Mucosa of rectum (tissue), 2 donors: Measurements from ENCODE around the gene SH3BP5L.
A peak's percentile ranks its signal among the peaks of the same experiment; 100 is the strongest.

Experiments
- H3K27ac ChIP-seq, 2 donors: one replicate each; pipeline ENCODE4 v1.7.0; 2013; ENCODE audit warnings: inconsistent platforms in 2 of 2, low read depth in 2 of 2, low read length in 2 of 2
- H3K27me3 ChIP-seq, 2 donors: one replicate each; pipeline ENCODE4 v1.7.0; 2013; ENCODE audit warnings: low read length in 2 of 2; ENCODE audit not compliant: control insufficient read depth in 2 of 2, insufficient read depth in 2 of 2
- H3K36me3 ChIP-seq, 2 donors: one replicate each; pipeline ENCODE4 v1.7.0; 2013; ENCODE audit warnings: low read length in 2 of 2; ENCODE audit not compliant: control insufficient read depth in 2 of 2, insufficient read depth in 2 of 2
- H3K4me1 ChIP-seq, 2 donors: one replicate each; pipeline ENCODE4 v1.7.0; 2013; ENCODE audit warnings: low read length in 2 of 2, mild to moderate bottlenecking in 1 of 2; ENCODE audit not compliant: control insufficient read depth in 2 of 2, insufficient read depth in 2 of 2
- H3K4me3 ChIP-seq, 2 donors: one replicate each; pipeline ENCODE4 v1.7.0; 2013; ENCODE audit warnings: low read length in 2 of 2
- H3K9ac ChIP-seq, 2 donors: one replicate each; pipeline ENCODE4 v1.7.0; 2013; ENCODE audit warnings: low read length in 2 of 2, low read depth in 1 of 2, mild to moderate bottlenecking in 1 of 2
- H3K9me3 ChIP-seq, 2 donors: one replicate each; pipeline ENCODE4 v1.7.0; 2013; ENCODE audit warnings: low read length in 2 of 2; ENCODE audit not compliant: control insufficient read depth in 2 of 2
- donor health status: healthy.
- donor health status: Normal muscosa, but diverticular disease.

Gene SH3BP5L

GRCh38 chr1:248825909-248826760, at the start of gene SH3BP5L:
TSS of gene SH3BP5L (minus strand) at chr1:248825915. CDS start at chr1:248824935, 980 bp downstream.
- peaks cover 0 to 13% of the 10 kb centered on the region in 2 donors for H3K36me3 ChIP-seq
- peak within 1 kb of the TSS; percentile 81 to 98 for H3K9ac ChIP-seq
- H3K27ac ChIP-seq: peak within 1 kb of the TSS; percentile 94 to 99
- no peaks in the 10 kb centered on the region for H3K27me3 ChIP-seq
- H3K4me1 ChIP-seq: peaks cover 19 to 29% of the 10 kb centered on the region in 2 donors
- peak within 1 kb of the TSS; percentile 85 to 100 for H3K4me3 ChIP-seq
- no peaks in the 10 kb centered on the region for H3K9me3 ChIP-seq

DNA sequence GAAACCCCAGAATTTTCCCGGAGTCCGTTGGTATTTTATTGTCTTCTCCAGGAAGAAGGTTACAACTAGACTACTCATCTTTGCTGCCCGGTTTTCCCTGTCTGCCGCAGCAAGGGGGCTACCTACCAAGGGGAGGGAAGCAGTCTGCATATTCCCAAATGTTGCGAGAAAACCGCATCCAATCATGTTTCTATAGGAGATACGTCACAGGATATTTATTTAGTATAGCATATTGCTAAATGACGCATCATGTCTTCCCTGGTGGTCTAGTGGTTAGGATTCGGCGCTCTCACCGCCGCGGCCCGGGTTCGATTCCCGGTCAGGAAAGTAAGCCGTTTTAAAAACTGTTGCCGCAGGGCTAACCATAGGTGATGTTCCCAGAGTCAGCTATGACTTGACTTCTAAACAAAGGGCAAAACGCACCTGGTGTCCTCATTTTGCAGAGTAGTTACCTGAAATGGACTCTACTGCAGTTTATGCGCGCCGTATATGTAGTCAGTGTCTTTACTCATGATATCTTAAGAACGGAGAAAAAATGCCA, 48.3 kb upstream of the SH3BP5L start:
- Histone ChIP-seq H3K4me1 (peaks cover 0 to 2% of the 10 kb centered on the region in 2 donors), H3K27ac (peak overlapping the region; percentile 96), H3K9ac (peak overlapping the region; percentile 89 to 90), H3K36me3 (no peaks in the 10 kb centered on the region), H3K9me3 (no peaks in the 10 kb centered on the region), H3K27me3 (no peaks in the 10 kb centered on the region), H3K4me3 (peak overlapping the region; percentile 67 to 84)

- Histone ChIP-seq H3K9ac (peak overlapping the region; percentile 89 to 90), H3K9me3 (no peaks in the 10 kb centered on the region), H3K27ac (peak overlapping the region; percentile 96), H3K4me1 (peaks cover 0 to 2% of the 10 kb centered on the region in 2 donors), H3K4me3 (peak overlapping the region; percentile 67 to 84), H3K27me3 (no peaks in the 10 kb centered on the region), H3K36me3 (no peaks in the 10 kb centered on the region)
Observed at GRCh38 chr1:248873409-248873992, 47.8 kb upstream of the SH3BP5L start.

GRCh38 chr1:248872752-248873408, 47.2 kb upstream of the SH3BP5L start:
- H3K9me3 ChIP-seq: no peaks in the 10 kb centered on the region
- H3K27me3 ChIP-seq: no peaks in the 10 kb centered on the region
- H3K4me1 ChIP-seq: peaks cover 0 to 2% of the 10 kb centered on the region in 2 donors
- no peaks in the 10 kb centered on the region for H3K36me3 ChIP-seq
- H3K9ac ChIP-seq: peak overlapping the region; percentile 89 to 90
- peak overlapping the region; percentile 67 to 84 for H3K4me3 ChIP-seq
- H3K27ac ChIP-seq: peak overlapping the region; percentile 96

DNA sequence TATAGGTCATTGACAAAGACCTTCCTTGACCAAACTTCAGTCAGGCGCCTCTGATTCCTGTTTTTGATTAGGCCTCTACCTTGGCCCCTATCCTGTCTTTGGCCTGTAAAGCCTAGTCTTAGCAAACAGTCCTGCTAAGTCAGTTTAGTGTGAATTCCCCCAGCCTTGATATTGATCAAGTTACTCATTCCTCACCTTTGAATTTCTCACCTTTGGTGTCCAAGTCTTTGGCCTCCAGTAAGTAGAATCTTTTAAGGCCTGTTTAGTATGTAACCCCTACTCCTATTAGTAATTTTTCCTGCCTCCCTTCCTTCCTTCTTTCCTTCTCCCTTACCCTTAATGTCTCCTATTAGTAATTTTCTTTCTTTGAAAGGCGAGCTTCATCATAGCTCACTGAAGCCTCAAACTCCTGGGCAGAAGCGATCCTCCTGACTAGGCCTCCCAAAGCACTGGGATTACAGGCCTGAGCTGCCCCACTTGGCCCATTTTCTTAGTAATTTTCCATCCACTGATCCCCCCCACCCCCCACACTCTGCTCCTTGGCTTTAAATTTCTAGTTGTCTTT, 46.2 kb upstream of the SH3BP5L start:
- no peak overlapping the region for H3K4me3 ChIP-seq
- no peak overlapping the region for H3K9ac ChIP-seq
- H3K27ac ChIP-seq: no peak overlapping the region
- H3K4me1 ChIP-seq: peaks cover 0 to 2% of the 10 kb centered on the region in 2 donors
- no peaks in the 10 kb centered on the region for H3K9me3 ChIP-seq
- H3K27me3 ChIP-seq: no peaks in the 10 kb centered on the region
- no peaks in the 10 kb centered on the region for H3K36me3 ChIP-seq

DNA sequence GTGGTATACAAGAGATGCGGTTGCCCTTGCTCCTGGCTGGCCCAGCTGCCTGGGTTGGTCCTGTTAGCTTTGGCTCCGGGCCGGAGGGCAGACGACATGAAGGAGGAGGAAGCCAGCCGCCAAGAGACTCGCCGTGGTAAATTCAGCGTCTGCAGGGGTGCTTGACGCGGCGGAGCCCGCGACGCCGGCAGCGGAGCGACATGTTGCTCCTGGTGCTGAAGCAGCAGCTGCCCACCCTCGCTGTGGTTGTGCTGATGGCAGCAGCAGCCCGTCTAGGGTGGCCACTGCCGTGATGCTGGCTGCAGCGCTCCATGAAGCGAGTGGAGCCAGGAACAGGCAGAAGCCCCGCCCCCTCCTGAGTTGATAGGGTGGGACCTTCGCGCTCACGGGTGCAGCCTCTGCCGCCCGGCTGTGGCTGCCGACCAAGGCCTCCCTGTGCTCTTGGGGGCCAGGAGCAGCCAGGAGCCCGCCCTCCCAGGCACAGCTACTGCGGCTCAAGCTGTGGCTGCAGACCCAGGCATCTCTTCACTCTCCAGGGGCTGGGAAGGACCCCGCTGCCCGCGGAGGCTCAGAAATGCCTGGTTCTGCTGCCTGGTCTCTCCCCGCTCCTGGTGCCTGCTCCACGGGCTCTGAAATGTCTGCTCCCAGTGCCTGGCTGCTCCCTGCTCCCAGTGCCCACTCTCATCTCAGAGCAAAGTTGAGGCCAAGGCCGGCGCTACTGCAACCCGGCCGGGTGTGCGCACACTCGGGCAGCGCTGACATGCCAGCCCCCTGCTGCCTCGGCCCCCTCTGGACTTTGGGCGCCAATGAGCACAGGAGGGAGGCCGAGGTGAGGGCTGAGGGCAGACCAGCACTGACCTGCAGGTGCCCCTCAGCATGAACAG, 37.5 kb upstream of the SH3BP5L start:
- peak overlapping the region; percentile 68 to 85 for H3K9ac ChIP-seq
- peak overlapping the region; percentile 80 to 81 for H3K27ac ChIP-seq
- H3K9me3 ChIP-seq: no peaks in the 10 kb centered on the region
- peak overlapping the region; percentile 71 to 85 for H3K4me3 ChIP-seq
- H3K36me3 ChIP-seq: no peaks in the 10 kb centered on the region
- no peaks in the 10 kb centered on the region for H3K27me3 ChIP-seq
- peaks cover 15 to 21% of the 10 kb centered on the region in 2 donors for H3K4me1 ChIP-seq

- Histone ChIP-seq H3K27ac (peak overlapping the region; percentile 80 to 81), H3K4me3 (peak overlapping the region; percentile 71 to 85), H3K36me3 (no peaks in the 10 kb centered on the region), H3K9me3 (no peaks in the 10 kb centered on the region), H3K27me3 (no peaks in the 10 kb centered on the region), H3K9ac (peak overlapping the region; percentile 68 to 85), H3K4me1 (peaks cover 20 to 26% of the 10 kb centered on the region in 2 donors)
Observed at GRCh38 chr1:248862695-248862997, 36.9 kb upstream of the SH3BP5L start.

DNA sequence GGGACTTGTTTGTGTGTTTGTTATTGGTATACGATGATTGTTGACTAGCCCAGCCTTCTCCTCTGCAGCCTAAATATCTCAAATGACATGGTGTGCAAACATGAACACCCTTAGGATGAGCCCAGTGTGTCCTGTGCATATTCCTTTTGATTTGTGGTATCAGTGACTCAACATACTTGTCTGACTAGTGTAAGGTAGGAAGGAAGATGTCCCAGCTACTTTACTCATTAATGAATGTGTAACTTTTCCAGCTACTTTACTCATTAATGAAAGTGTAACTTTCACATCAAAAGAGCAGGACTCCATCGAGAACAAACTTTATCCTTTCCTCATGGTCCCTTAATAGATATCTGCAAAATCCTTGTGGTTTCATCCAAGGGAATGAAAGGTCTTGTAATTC, 35.9 kb upstream of the SH3BP5L start:
- H3K27me3 ChIP-seq: no peaks in the 10 kb centered on the region
- no peak overlapping the region for H3K27ac ChIP-seq
- no peaks in the 10 kb centered on the region for H3K9me3 ChIP-seq
- H3K9ac ChIP-seq: no peak overlapping the region
- H3K36me3 ChIP-seq: no peaks in the 10 kb centered on the region
- H3K4me3 ChIP-seq: no peak overlapping the region
- H3K4me1 ChIP-seq: peaks cover 23 to 32% of the 10 kb centered on the region in 2 donors

- no peak overlapping the region for H3K9ac ChIP-seq
- no peak overlapping the region for H3K27ac ChIP-seq
- peaks cover 0 to 3% of the 10 kb centered on the region in 2 donors for H3K36me3 ChIP-seq
- no peak overlapping the region for H3K4me3 ChIP-seq
- H3K27me3 ChIP-seq: no peaks in the 10 kb centered on the region
- H3K4me1 ChIP-seq: peaks cover 23 to 32% of the 10 kb centered on the region in 2 donors
- no peaks in the 10 kb centered on the region for H3K9me3 ChIP-seq
Observed at GRCh38 chr1:248860007-248860406, 34.3 kb upstream of the SH3BP5L start.
